HL-60 (cell line): ENCODE results near the gene TBC1D22A.

Source experiments
- CTCF ChIP-seq: IDR thresholded peaks from one replicate; pipeline ENCODE4 v1.5.1; 2011; ENCODE audit warnings: low read length, control low read depth, inconsistent platforms; ENCODE audit not compliant: insufficient read depth
- GABPA ChIP-seq: IDR thresholded peaks from 2 replicates; pipeline ENCODE4 v1.6.1; 2012; ENCODE audit warnings: low read depth
- REST ChIP-seq: IDR thresholded peaks from 2 replicates; pipeline ENCODE4 v1.6.1; 2012; ENCODE audit warnings: low read depth; ENCODE audit not compliant: insufficient replicate concordance

DNA sequence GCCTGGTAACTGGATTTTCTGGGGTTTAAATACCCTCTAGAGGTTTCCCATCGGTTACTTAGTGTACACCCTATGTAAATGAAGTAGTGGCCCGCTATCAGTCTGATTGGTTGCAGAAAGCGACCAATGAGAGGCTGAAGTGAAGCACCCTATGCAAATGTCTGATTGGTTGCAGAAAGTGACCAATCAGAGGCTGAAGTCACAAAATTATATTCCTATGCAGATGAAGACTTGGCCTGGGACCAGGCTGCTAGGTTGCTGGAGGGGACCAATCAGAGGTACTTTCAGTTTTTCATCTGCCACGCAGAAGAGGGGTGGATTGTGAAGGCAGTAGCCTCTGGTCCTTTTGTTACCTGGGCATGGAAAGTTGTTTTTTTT, 134.8 kb downstream of the TBC1D22A start:
- TF ChIP-seq CTCF (no peak), REST (no peak), GABPA (no peak)
